NT2/D1 (cell line): ENCODE measurements around the gene ERN1.

Experiments used
- SUZ12 ChIP-seq: IDR thresholded peaks from 2 replicates; pipeline ENCODE4 v1.6.1; 2011; ENCODE audit not compliant: insufficient read length, insufficient read depth; ENCODE audit errors: extremely low read depth
- YY1 ChIP-seq: IDR thresholded peaks from 2 replicates; pipeline ENCODE4 v1.6.1; 2011; ENCODE audit not compliant: insufficient read length, insufficient read depth
- ZNF274 ChIP-seq: IDR thresholded peaks from 2 replicates; pipeline ENCODE4 v1.6.1; 2011; ENCODE audit warnings: mild to moderate bottlenecking, low read depth, low read length

- TF ChIP-seq SUZ12, result no peak
- TF ChIP-seq YY1, result no peak
- TF ChIP-seq ZNF274, result no peak
Measured at GRCh38 chr17:64149196-64149595, 19.3 kb upstream of the ERN1 start.
